Psoas muscle (tissue), 8 donors: ENCODE data around the gene GNPTG. TPM values are rescaled to one million over a fixed set of nuclear protein-coding genes. Genes with fewer than 3 reads are reported as not detected.

Experiments
- ATAC-seq, 4 donors: fragments of 200-7000 bp; cut with Tn5 transposase; one replicate each; pipeline ENCODE4 v1.9.1; 2020; ENCODE audit warnings: moderate library complexity in 3 of 4, mild to moderate bottlenecking in 2 of 4
- DNase-seq, 2 donors: peaks; one replicate each; pipeline ENCODE4 v3.0.0-alpha.2; 2020
- H3K27ac ChIP-seq: fragments of 200-600 bp; one replicate; pipeline ENCODE4 v1.8.0; 2022
- H3K27me3 ChIP-seq, 3 donors: fragments of 200-600 bp in 1 of 3; one replicate each; pipeline versions ENCODE4 v1.6.1 to v1.8.0; 2013 to 2022; ENCODE audit warnings: low read length in 2 of 3, mild to moderate bottlenecking in 2 of 3, moderate library complexity in 1 of 3; ENCODE audit not compliant: insufficient read depth in 3 of 3
- H3K36me3 ChIP-seq, 2 donors: fragments of 200-600 bp in 1 of 2; one replicate each; pipeline versions ENCODE4 v1.6.1 to v1.8.0; 2013 to 2022; ENCODE audit warnings: low read depth in 1 of 2, mild to moderate bottlenecking in 1 of 2, moderate library complexity in 1 of 2; ENCODE audit not compliant: insufficient read depth in 1 of 2
- H3K4me1 ChIP-seq: fragments of 200-600 bp; one replicate; pipeline ENCODE4 v1.8.0; 2022
- H3K4me3 ChIP-seq: fragments of 200-600 bp; one replicate; pipeline ENCODE4 v1.8.0; 2022; ENCODE audit warnings: mild to moderate bottlenecking
- H3K9me3 ChIP-seq: fragments of 200-600 bp; one replicate; pipeline ENCODE4 v1.8.0; 2022
- CTCF ChIP-seq: fragments of 200-600 bp; IDR thresholded peaks from one replicate; pipeline ENCODE4 v1.8.0; 2022; ENCODE audit warnings: antibody characterized with exemption
- WGBS, 3 donors: extraction: QIAGEN DNeasy Blood & Tissue Kit; methylation state at CpG; one replicate each; pipeline versions ENCODE4 v1.1.6 to v1.1.7; 2013; 5-methylcytosine and 5-hydroxymethylcytosine counted together
- intact Hi-C, 2 donors: fragments of 100-400 bp; cut with DNase I; formaldehyde crosslinking; loops; one replicate each; pipeline versions ENCODE4 v1.11.0 to v1.14.2; 2022
- polyA plus RNA-seq, 3 donors: library from polyadenylated mRNA; stranded (reverse); fragments of 200-250 nt; gene quantifications; one replicate each; pipeline ENCODE4 v1.2.3, GENCODE V29; 2013
- total RNA-seq, 4 donors: library from RNA; stranded (reverse); fragmentation: NEBNext Ultra II Directional in 2 of 4; extraction: Animal tissue kit (Norgen Biotek cat#: 25700) in 2 of 4; gene quantifications; one replicate each; pipeline versions ENCODE4 v1.2.1 to v1.2.4, GENCODE V29; 2021 to 2023
- donor health status: healthy with polysubstance abuse.
- donor health status: DM: no; HTN: no; CAD: no; lungs with moderate emphysema.
- donor health status: Bipolar disorder and iron deficiency.
- donor health status: healthy.
- donor health status: DM: yes; HTN: yes; CAD: no.
- donor health status: DM: no; HTN: no; CAD: no.
- donor health status: DM: no; HTN: no; CAD: no.
- donor health status: DM: yes; HTN: yes; CAD: no.

GNPTG gene
- total and polyA plus RNA-seq, 7 donors = 27.9 to 36.6 (median 30.7) TPM

- Histone ChIP-seq H3K4me3 (no peak overlapping the region), H3K9me3 (no peaks in the 10 kb centered on the region), H3K4me1 (peaks cover 5% of the 10 kb centered on the region), H3K27ac (no peak overlapping the region), H3K36me3 (no peaks in the 10 kb centered on the region), H3K27me3 (peaks cover 0 to 11% (median 8%) of the 10 kb centered on the region in 3 donors)
- DNase-seq (no peak), ATAC-seq (no peak)
- intact Hi-C loops = no loop called here
- 59 to 65% (median 63%) methylated on average over 25 to 31 of the region's 31 CpGs for WGBS, 3 donors
- TF ChIP-seq CTCF = no peak
Measured at GRCh38 chr16:1338855-1339675, 12.7 kb upstream of the GNPTG start.

- no peaks in the 10 kb centered on the region for H3K9me3 ChIP-seq
- 62 to 72% (median 64%) methylated on average over 36 of the region's 36 CpGs for WGBS, 3 donors
- H3K36me3 ChIP-seq = no peaks in the 10 kb centered on the region
- no peak overlapping the region for H3K27ac ChIP-seq
- peaks cover 5% of the 10 kb centered on the region for H3K4me1 ChIP-seq
- intact Hi-C loops = no loop called here
- DNase-seq (no peak), ATAC-seq (no peak)
- H3K4me3 ChIP-seq = no peak overlapping the region
- peaks cover 0 to 2% (median 0%) of the 10 kb centered on the region in 3 donors for H3K27me3 ChIP-seq
- no peak for TF ChIP-seq CTCF
Measured at GRCh38 chr16:1340730-1341494, 10.8 kb upstream of the GNPTG start.

- ATAC-seq (no peak), DNase-seq (no peak)
- H3K27me3 ChIP-seq = no peaks in the 10 kb centered on the region
- intact Hi-C loops = no loop called here
- no peak for TF ChIP-seq CTCF
- H3K9me3 ChIP-seq = no peaks in the 10 kb centered on the region
- H3K27ac ChIP-seq = no peak overlapping the region
- H3K36me3 ChIP-seq = no peaks in the 10 kb centered on the region
- 79 to 81% (median 80%) methylated on average over 38 to 39 of the region's 39 CpGs for WGBS, 3 donors
- no peak overlapping the region for H3K4me3 ChIP-seq
- H3K4me1 ChIP-seq = peaks cover 5% of the 10 kb centered on the region
Measured at GRCh38 chr16:1341495-1342420, 10.0 kb upstream of the GNPTG start.

- Histone ChIP-seq H3K27me3 (no peaks in the 10 kb centered on the region), H3K36me3 (peaks cover 0 to 4% of the 10 kb centered on the region in 2 donors), H3K4me1 (peaks cover 5% of the 10 kb centered on the region), H3K4me3 (peak overlapping the region; percentile 55), H3K9me3 (no peaks in the 10 kb centered on the region), H3K27ac (no peak overlapping the region)
- ATAC-seq (peak; percentile 96 to 98 (median 97)), DNase-seq (peak; percentile 93 to 98)
- TF ChIP-seq CTCF = no peak
- intact Hi-C loops = no loop called here
- WGBS, 3 donors = 6 to 14% (median 8%) methylated on average over 37 to 49 of the region's 49 CpGs
Measured at GRCh38 chr16:1342526-1343427, 9.0 kb upstream of the GNPTG start.
